Esophagus (tissue), 2 donors: ENCODE measurements around the gene SLC25A17. TPM values are rescaled to one million over a fixed set of nuclear protein-coding genes. Genes with fewer than 3 reads are reported as not detected.
"Not testable (repeated sequence)": the region's sequence is repeated elsewhere in the genome, so short reads cannot be mapped to it uniquely, and the experiment has no call there.

Experiments used
- H3K27ac ChIP-seq, 2 donors: one replicate each; pipeline ENCODE4 v1.5.1; 2013; ENCODE audit warnings: low read depth in 2 of 2, mild to moderate bottlenecking in 2 of 2, inconsistent platforms in 1 of 2, low read length in 1 of 2, moderate library complexity in 1 of 2
- H3K27me3 ChIP-seq, 2 donors: one replicate each; pipeline ENCODE4 v1.6.1; 2013; ENCODE audit warnings: low read length in 2 of 2, control low read depth in 1 of 2, mild to moderate bottlenecking in 1 of 2; ENCODE audit not compliant: insufficient read depth in 2 of 2, control insufficient read depth in 1 of 2
- H3K36me3 ChIP-seq, 2 donors: one replicate each; pipeline ENCODE4 v1.6.1; 2013; ENCODE audit warnings: low read length in 1 of 2; ENCODE audit not compliant: control insufficient read depth in 2 of 2, insufficient read depth in 2 of 2
- H3K4me1 ChIP-seq, 2 donors: one replicate each; pipeline ENCODE4 v1.6.1; 2013; ENCODE audit warnings: low read length in 1 of 2; ENCODE audit not compliant: control insufficient read depth in 2 of 2, insufficient read depth in 2 of 2
- H3K4me3 ChIP-seq, 2 donors: one replicate each; pipeline ENCODE4 v1.5.1; 2013; ENCODE audit warnings: low read length in 2 of 2, mild to moderate bottlenecking in 2 of 2, low read depth in 1 of 2, moderate library complexity in 1 of 2
- H3K9me3 ChIP-seq, 2 donors: one replicate each; pipeline ENCODE4 v1.6.1; 2013; ENCODE audit warnings: mild to moderate bottlenecking in 2 of 2, low read depth in 1 of 2, low read length in 1 of 2, moderate library complexity in 1 of 2; ENCODE audit not compliant: control insufficient read depth in 2 of 2, insufficient read depth in 1 of 2
- WGBS, 2 donors: extraction: QIAGEN DNeasy Blood & Tissue Kit; methylation state at CpG; one replicate each; pipeline ENCODE4 v1.1.7; 2013; 5-methylcytosine and 5-hydroxymethylcytosine counted together
- polyA plus RNA-seq, 2 donors: library from polyadenylated mRNA; stranded (reverse); fragments of 200-250 nt; gene quantifications; one replicate each; pipeline ENCODE4 v1.2.3, GENCODE V29; 2013
- donor health status: healthy with polysubstance abuse.
- donor health status: Bipolar disorder and iron deficiency.

Gene SLC25A17
- polyA plus RNA-seq, 2 donors: 7.4 to 11.2 TPM

- H3K9me3 ChIP-seq: no peaks in the 10 kb centered on the region
- H3K36me3 ChIP-seq: no peaks in the 10 kb centered on the region
- H3K4me1 ChIP-seq: peaks cover 0 to 2% of the 10 kb centered on the region in 2 donors
- WGBS, 2 donors: 27 to 32% methylated on average over 13 of the region's 13 CpGs
- peak overlapping the region; percentile 67 to 86 for H3K27ac ChIP-seq
- H3K4me3 ChIP-seq: no peak overlapping the region
- no peaks in the 10 kb centered on the region for H3K27me3 ChIP-seq
Measured at GRCh38 chr22:40728731-40729189, 90.4 kb downstream of the SLC25A17 start.

- Histone ChIP-seq H3K27me3 (no peaks in the 10 kb centered on the region), H3K4me3 (no peak overlapping the region), H3K36me3 (no peaks in the 10 kb centered on the region), H3K9me3 (no peaks in the 10 kb centered on the region), H3K4me1 (peaks cover 0 to 2% of the 10 kb centered on the region in 2 donors), H3K27ac (peak overlapping the region; percentile 67 to 86)
- WGBS, 2 donors: 63 to 76% methylated on average over 14 of the region's 14 CpGs
Measured at GRCh38 chr22:40727964-40728615, 91.1 kb downstream of the SLC25A17 start.

- Histone ChIP-seq H3K36me3 (no peaks in the 10 kb centered on the region), H3K4me1 (no peaks in the 10 kb centered on the region), H3K9me3 (no peaks in the 10 kb centered on the region), H3K4me3 (no peak overlapping the region), H3K27me3 (no peaks in the 10 kb centered on the region), H3K27ac (peak overlapping the region in 1 of 2 donors; percentile 86)
- 54 to 75% methylated on average over 11 of the region's 11 CpGs for WGBS, 2 donors
Measured at GRCh38 chr22:40727070-40727963, 91.8 kb downstream of the SLC25A17 start.

- 37 to 39% methylated on average over 3 to 4 of the region's 4 CpGs for WGBS, 2 donors
- H3K4me1 ChIP-seq: no peaks in the 10 kb centered on the region
- no peak overlapping the region for H3K27ac ChIP-seq
- no peaks in the 10 kb centered on the region for H3K36me3 ChIP-seq
- no peaks in the 10 kb centered on the region for H3K9me3 ChIP-seq
- no peaks in the 10 kb centered on the region for H3K27me3 ChIP-seq
- H3K4me3 ChIP-seq: no peak overlapping the region
Measured at GRCh38 chr22:40726514-40726913, 92.6 kb downstream of the SLC25A17 start.

GRCh38 chr22:40723396-40723933 is 95.7 kb downstream of the SLC25A17 start:
- no peak overlapping the region for H3K4me3 ChIP-seq
- H3K27me3 ChIP-seq: no peaks in the 10 kb centered on the region
- WGBS, 2 donors: 87 to 94% methylated on average over 13 of the region's 13 CpGs
- no peak overlapping the region for H3K27ac ChIP-seq
- H3K4me1 ChIP-seq: peaks cover 0 to 2% of the 10 kb centered on the region in 2 donors
- H3K36me3 ChIP-seq: no peaks in the 10 kb centered on the region
- no peaks in the 10 kb centered on the region for H3K9me3 ChIP-seq

- no peak overlapping the region for H3K4me3 ChIP-seq
- no peaks in the 10 kb centered on the region for H3K36me3 ChIP-seq
- no peaks in the 10 kb centered on the region for H3K9me3 ChIP-seq
- no peaks in the 10 kb centered on the region for H3K27me3 ChIP-seq
- H3K27ac ChIP-seq: no peak overlapping the region
- H3K4me1 ChIP-seq: peaks cover 0 to 2% of the 10 kb centered on the region in 2 donors
- WGBS, 2 donors: 7 to 15% methylated on average over 6 of the region's 6 CpGs
Measured at GRCh38 chr22:40721266-40721665, 97.9 kb downstream of the SLC25A17 start.

GRCh38 chr22:40720538-40721256 is 98.4 kb downstream of the SLC25A17 start:
- H3K27ac ChIP-seq: no peak overlapping the region
- H3K4me1 ChIP-seq: peaks cover 0 to 2% of the 10 kb centered on the region in 2 donors
- H3K9me3 ChIP-seq: no peaks in the 10 kb centered on the region
- H3K4me3 ChIP-seq: no peak overlapping the region
- H3K27me3 ChIP-seq: no peaks in the 10 kb centered on the region
- H3K36me3 ChIP-seq: no peaks in the 10 kb centered on the region
- WGBS, 2 donors: 41 to 47% methylated on average over 11 of the region's 11 CpGs

GRCh38 chr22:40720156-40720537 is 99.0 kb downstream of the SLC25A17 start:
- H3K27ac ChIP-seq, H3K27me3 ChIP-seq, H3K4me1 ChIP-seq, H3K4me3 ChIP-seq, H3K36me3 ChIP-seq, H3K9me3 ChIP-seq: not testable (repeated sequence)
- WGBS, 2 donors: 90 to 96% methylated on average over 6 of the region's 6 CpGs
